CD4-positive, alpha-beta T cell treated with Interleukin-15 for 1 hour (primary cell): ENCODE data around the gene PLXNA4.

Experiments
- DNase-seq: peaks from one replicate; pipeline ENCODE4 v3.0.0-alpha.2; 2020

Gene PLXNA4

DNA sequence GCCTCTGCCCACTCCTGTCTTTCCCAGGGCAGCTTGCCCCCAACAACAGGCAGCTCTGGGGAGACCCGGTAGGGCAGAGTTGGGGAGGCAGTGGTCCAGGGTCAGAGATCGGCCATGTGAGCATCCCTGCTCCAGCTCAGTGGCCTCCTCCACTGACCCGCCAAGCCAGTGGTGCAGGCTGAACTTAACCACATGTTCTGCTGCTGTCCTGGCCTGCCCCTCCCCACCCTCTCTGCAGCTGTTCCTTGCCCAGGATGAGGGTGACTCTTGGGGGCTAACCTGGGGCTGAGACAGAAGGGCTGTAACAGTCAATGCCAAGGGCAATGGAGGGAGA, 349.3 kb downstream of the PLXNA4 start:
- no peak for DNase-seq

DNA sequence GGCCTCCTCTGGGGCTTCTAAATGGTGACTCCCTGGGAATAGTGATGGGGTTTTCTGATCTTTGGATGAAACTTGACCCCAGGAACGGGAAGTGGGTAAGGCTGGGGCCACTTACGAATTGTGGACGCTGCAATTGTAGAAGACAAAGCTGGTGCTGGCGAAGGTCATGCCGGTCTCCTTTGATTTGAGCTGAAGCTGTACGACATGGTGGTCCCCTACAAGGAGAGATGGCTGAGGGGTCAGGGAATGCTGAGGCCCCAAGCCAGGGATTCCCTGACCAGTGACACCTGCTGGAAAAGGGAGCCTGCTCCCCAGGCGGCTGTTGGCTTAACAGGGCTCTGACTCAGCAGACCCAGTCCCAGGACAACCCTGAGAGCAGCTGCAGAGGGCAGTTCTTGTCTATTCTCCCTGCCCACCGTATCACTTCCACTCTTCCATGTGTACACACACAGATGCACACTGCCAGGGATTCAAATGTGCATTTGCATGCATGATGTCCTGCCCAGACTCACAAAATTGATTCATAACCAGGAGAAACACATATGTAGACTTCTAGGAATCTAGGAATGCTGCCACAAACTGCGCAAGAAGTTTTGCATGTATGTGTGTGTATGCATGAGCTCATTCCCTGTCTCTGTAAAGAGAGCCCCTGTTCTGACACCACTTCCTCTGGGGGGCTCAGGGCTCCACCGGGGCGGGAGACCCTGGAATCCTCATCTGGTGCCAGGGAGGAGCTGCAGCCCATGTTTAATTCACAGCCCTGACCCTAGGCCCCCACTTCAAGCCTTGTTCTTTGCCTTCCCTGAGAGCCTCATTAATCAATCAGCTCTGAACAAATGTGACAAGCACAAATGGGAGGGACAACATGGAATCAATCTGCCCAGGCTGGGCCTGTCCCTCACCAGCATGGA, 350.0 kb downstream of the PLXNA4 start:
- no peak for DNase-seq

DNA sequence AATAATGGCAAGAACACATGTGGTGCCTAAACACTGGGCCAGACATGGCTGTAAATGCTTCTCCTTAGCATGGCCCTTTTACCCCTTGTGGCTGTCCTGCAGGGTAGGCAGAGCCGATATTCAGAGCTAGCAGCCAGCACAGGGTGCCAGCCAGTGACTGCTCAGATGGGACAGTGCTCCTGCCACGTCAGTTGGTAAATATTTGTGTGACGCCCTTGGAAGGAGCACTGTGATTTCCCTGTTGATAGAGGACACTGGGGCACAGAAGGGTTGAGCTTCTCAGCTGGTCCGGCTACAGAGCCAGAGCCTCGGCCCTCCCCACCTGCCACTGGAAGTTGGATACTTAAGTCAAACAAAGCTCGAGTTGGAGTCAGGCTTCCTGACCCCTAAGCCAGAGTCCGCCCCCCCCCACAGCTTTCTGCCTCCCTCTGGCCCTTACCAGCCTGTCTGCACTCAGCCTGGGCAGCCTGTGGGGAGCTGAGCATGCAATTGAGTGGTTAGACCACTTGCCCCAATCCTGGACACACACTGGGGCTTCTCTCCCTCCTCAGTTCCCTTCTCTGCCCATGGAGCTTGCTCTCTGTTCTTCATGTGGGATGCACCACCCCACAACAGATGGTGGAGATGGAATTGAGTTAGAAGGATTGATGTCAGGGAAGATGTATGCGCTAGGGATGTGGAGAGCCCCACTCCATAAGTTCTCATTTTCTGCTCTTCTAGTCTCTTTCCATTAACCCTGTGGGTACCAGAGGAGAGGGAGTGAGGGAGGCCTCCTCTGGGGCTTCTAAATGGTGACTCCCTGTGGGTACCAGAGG, 350.8 kb downstream of the PLXNA4 start:
- no peak for DNase-seq

DNA sequence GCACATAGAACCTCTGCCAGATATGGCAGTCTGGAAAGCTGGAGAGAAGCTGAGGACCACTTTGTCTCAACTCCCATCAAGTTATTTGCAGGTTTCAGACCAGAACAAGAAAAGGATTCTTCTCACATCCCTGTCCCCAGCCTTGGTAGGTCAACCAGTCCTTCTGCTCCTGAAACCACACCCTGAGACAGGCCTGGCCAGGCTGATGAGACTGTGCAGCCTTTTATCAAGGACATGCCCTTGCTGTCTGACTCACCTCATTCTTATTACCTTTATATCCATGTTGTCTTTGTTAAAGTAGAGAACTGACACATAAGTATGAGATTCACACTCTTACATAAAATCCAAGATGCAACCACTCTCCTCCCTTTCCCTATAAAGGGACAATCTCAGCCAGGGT, 354.9 kb downstream of the PLXNA4 start:
- DNase-seq = no peak

DNA sequence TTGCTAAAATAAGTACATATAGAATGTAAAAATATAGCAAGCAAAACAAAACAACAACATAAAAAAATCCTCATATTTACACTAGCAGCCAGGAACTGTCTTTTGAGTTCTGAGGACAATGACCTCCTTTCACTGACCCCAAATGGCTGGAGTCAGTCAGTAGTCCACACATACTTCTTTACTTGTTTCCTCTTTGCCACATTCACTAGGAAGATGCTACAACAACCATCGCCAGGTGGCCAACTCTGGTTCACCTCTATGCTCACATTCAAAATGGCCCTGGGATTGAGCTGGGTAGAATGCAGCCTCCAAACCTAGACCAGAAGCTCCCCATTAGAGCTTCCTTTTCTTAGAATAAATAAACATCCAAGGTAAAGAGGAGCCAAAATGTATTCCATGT, 356.2 kb downstream of the PLXNA4 start:
- DNase-seq = no peak

DNA sequence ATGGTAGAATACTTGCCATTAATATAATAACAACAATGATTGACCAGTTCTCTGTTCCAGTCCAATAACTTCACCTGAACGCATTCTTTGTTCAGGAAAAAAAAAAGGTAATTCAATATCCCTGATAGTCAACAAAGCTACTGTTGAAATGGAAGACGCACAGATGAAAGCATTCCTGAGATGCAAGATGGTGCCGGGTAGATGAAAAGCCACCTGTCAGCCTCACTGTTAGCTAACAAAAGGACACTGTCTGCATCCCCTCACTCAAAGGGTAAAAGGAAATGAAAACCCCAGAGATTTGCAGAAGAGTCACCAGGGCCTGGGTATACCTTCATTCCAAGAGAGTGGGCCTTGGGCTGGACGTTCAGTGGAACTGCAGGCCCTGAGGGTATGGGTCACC, 357.4 kb downstream of the PLXNA4 start:
- DNase-seq = no peak

DNA sequence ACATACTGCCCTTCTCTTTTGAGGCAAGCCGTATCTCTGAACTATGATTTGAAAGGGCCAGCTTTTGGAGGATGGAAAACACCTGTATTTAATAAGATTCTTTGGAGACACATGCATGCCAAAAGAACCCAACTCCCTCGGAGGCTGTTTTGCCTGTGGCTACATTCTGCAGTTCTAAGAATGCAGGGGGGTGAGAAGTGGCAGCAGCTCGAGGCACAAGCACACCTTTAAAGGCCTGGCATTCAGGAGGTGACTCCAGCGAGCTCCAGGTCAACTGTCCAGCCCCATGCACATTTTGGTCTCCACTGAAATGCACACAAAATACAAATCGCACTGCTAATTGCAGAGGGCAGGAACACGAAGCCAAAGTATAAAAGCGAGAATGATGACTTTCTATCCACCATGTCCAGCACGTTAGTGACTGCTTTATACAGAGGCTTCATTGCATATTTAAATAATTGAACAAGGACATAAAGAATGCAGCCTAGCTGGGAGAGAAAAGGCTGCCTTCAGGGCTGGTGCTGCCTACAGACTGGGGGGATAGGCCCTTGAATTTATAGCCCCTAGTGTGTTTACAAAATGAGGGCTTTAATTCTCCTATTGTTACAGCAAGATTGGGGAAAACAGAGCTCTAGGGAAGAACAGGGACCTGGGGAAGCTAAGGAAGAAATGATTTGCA, 359.3 kb downstream of the PLXNA4 start:
- DNase-seq = no peak

DNA sequence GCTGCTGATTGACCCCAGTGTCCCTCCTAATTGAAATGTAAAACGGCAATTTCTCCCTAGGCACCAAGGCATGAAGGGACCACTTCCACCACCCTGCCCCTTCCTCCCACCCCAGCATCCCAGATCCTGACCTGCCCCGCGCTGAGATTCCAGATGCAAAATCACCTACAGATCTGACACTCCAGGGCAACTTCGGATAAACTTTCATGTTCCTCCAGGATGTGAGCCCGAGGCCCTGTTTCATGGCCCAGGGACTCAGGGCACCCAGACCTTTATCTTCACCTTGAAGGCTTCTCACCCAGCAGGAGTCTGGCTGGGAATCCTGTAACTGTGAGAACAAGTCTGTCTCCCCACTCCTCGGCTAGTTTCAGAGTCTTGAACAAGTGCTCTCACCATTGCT, 361.8 kb downstream of the PLXNA4 start:
- no peak for DNase-seq

DNA sequence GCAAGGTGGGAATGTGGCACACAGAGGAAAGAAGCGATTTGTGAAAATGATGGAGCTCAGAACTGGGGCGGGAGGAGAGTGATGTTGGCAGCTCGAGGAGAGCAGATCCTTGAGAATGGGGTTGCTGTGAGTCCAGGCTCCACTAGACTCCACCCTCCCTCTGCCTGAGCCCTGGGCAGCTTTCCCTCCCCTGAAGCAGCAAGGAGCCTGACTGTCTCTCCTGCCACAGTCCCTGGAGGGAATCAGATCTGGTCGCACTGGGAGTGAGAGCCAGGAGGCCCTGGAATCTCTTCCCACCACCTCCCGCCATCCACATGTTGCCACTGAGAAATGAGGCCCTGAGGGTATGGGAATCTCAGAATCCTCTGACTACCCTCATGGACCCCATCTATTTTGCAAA, 362.7 kb downstream of the PLXNA4 start:
- DNase-seq = no peak

DNA sequence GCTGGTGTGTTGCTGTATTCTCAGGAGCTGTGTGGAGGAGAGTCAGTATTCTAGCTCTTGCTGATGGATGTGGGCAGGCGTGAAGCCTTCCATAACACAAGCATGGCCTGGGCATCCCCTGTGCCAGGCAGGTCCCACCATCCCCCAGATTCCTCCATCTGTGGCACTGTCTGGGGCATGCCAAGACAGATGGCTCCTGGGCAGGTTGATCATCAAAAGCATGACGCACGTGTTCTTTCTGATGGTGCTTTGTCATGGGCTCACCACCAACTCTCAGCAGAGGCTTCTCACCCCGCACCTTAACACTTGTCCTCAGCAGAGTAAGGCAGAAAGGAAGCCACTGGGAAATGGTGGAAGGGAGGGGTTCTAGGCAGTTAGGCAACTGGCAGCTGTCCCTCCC, 364.3 kb downstream of the PLXNA4 start:
- no peak for DNase-seq

DNA sequence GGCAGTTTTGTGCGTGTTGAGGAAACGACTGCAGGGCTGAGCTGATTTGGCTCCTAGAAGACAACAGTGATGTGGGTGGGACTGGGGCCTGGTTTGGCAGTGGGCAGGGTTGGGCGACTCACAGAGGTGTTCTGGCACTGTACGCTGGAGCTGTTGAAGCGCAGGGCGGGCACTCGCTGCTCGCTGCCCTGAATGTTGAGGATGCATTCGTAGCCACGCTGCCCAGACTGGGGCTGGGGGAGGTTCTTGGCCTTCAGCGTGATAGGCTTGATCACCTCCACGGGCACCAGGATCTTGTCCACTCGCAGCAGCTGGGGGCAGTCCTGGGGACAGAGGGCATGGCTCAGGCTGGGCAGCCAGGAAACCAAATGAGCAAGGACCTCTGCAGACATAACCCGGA, 365.4 kb downstream of the PLXNA4 start:
- no peak for DNase-seq

DNA sequence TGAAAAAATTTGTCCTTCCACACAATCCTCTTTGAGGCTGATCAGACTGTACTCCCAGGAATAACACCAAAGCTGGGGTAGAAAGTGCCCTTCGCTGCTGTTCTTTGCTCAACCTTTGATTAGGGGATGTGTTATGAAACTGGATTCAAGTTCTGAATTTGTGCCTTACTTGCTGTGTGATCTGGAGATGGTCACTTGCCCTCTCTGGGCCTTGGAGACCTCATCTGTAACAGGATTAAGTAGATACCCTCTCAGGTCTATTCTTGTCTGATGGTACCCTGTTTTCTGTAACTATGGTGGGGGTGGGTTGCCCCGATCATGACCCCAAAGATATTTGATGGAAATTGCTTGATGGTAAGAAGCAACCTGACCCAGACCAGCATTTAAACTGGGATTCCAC, 368.5 kb downstream of the PLXNA4 start:
- no peak for DNase-seq

DNA sequence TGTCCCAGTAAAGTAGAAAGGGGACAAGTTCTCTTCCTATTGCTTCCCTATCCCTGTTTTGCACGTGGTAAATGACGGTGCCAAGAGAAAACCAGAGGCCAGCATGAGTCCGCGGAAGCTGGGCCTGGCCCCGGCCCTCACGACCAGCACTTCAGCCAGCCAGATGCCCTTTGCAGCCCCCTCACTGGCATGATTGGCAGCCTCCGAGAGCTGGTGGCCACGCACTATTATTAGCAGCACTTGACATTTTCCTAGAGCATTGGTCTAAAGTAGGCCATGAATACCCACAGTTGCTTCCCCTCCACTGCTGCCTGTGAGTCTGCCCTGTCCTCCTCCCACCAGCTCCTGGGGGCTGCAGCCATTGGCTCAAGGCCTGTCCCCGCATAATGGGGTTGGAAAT, 369.1 kb downstream of the PLXNA4 start:
- DNase-seq = no peak

DNA sequence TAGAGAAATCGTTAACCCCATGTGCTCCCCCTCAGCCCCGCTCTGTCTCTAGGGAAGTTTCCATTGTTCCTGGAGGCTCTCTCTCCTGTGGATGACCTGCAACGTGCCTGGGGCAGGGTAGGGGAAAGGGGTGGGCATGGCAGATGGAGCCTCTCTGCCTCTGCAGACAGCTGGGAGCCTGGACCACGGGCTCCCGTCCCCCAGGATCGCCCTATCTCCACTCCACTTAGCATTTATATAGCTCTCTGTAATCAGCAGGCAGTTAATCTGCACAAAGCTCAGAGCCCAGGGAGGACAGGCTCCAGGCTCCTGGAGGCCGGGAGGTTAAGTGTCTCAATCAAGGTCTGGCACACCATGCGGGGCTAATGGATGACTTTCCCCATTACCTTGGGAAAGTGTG, 369.7 kb downstream of the PLXNA4 start:
- no peak for DNase-seq

DNA sequence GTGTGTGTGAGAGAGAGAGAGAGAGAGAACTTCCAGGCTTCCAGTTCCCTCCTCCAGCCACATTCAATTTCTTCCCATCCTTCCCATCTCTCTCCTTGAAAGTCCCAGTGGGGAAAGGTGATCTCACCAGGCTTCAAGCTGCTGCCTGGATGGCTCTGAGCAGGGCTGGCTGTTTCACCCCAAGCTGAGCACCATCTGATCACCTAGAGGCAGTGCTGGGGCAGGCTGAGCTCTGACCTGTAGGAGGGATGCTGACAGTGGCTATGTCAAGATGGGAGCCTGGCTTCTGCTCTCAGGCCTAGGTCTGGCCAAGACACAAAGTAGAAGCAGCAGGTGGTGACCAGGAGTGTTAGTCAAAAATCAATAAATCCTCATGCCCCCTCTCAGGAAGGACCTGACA, 370.8 kb downstream of the PLXNA4 start:
- no peak for DNase-seq

DNA sequence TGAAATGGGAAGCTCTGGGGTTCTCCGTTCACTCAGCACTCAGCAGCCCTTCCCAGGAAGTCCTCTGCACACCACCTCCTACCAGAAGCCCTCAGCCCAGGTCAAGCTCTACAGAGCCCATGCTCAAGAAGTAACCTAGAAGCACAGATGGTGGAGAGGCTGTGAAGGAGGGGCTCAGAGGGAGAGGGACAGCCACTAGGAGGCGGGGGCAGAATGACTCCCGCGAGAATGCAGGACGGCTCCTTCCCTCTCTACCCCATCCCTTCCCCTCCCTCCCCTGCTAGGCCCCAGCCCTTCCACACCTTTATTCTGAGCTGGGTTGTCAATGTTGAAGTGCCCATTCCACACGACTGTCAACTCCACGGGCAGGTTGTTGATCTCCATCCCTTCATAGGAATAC, 373.2 kb downstream of the PLXNA4 start:
- DNase-seq = no peak

DNA sequence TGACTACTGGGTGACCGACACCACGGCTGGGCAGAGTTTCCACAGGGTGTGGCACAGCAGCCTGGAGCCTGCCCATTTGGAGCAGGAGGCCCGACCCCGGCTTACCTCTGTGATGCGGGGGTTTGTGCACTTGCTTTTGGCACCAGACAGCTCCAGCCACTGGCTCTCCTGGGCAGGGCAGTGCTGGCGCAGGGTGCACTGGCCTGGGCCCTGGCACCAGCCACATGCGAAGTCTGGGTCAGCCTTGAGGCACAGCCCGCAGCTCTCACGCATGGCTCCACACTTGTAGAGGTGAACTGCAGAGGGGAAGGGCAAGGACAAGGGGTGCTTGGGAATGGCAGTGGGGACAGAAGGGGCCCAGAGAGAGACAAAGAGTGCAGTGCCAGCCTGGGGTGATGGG, 373.7 kb downstream of the PLXNA4 start:
- no peak for DNase-seq

DNA sequence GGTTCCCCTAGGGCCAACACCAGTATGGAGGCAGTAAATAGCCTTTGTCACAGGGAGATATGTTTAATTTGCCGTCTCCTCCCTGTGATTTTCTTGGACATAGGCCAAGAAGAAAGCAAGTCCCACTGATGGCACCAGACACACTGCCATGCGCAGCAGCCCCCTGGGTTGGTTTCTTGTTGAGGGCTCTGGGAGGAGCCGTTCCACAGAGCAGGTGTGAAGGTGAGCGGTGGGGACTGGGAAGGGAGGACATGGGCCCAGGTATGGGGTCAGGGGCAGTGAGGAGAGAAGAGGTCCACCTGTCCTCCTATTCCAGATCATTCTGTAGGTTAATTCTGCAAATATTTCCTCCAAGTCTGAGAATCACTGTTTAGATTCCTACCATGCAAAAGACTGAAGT, 376.1 kb downstream of the PLXNA4 start:
- no peak for DNase-seq

DNA sequence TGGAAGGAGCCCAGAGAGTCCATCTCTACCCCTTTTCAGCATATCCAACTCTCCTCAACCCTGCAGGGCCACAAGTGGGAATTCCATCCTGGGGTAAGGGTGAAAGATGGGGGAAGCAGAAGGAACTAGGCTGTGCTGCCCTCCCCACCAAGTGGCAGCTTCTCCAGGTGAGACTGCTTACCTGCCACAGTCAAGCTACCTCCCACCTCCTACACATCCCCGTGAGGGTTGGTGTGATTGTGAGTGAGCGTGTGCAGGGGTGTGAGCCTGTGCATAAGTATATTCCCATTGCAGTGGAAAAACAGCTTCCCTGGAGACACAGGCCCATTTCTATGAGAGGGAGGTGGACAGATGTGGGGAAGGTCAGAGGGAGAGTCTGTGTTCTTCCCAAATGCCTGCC, 376.6 kb downstream of the PLXNA4 start:
- DNase-seq = no peak

DNA sequence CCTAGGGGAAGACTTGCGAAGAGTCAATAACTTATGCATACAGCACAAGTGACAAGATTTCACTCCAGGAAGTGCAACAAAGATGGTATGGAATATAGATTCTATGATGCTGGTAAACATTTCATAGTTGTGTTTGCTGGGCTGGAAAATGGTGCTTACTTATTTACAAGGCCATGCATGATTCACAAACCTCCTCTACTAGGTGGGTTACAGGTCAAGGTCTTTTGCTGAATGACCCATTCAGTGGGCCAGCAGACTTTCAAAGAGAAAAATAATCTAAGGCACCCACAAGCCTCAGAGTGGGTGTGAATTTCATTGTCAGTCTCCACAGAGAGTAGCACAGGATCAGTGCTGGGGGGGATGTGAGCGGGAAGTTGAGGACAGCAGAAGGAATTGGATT, 378.5 kb downstream of the PLXNA4 start:
- no peak for DNase-seq

DNA sequence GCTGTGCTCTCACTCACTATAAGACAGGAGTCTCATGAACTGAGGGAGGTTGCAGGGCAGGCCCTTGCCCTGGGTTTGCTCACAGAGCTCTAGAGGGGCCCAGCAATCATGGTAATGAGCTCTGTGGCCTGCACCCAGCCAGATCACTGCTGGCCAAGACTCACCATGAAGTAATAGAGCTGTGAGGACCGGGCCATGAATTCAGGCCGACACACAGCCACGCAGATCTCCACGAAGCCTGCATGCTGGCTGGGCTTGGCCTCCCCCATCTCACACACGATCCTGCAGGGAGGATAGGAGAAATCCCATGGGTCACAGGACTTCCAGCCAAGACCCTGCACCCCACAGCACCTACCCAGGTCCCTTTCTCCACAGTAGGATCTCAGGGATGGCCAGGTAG, 382.4 kb downstream of the PLXNA4 start:
- no peak for DNase-seq

DNA sequence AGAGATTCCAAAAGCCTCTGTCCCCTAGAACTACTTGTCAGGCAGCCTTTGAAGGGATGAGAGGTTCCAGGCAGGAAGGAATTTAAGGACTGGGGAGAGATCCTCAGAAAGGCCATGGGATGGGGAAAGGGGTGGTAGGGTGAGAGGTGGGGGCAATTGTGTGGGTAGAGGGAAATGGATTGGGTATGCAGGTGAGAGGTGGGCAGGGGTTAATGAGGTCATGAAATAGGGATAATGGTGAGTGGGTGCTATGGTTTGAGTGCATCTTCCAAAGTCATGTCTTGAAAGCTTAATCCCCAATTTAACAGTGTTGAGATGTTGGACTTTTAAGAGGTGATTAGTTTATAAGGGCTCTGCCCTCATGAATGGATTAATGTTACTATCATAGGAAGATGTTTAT, 383.5 kb downstream of the PLXNA4 start:
- DNase-seq = no peak

DNA sequence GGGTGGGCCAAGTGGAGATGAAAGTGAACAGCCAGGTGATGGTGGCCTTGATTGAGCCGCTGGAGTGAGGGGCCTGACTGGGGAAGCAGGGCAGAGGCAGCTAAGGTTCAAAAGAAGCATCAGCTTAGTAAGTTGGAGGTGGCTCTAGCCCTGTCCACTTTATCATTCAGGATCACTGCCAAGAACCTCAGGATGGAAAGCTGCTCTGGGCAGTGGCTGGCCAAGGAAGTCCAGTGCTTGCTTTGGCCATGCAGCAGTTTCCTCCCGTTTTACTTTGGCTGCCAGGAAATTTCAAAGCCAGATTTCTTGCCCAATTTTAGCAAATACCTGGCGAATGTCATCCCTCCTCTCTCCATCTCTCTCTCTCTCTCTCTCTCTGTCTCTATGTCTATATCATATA, 384.9 kb downstream of the PLXNA4 start:
- no peak for DNase-seq

DNA sequence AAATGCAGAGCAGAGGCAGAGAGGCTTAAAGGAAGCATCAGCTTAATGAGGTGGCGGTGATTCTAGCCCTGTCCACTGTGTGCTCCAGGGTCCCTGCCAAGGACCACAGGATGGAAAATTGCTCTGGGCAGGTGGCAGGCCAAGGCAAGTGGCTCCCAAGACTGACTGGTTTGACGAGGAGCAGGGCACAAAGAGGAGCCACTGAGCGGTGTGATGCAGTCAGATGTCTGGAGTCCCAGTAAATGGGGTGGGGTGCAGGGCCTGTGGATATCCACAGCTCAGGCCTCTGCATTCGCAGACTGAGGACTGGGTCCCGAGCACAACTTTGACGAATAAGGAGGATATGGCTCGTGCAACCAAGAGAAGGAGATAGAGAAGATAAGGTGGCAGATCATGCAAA, 385.6 kb downstream of the PLXNA4 start:
- DNase-seq = no peak
